GM12874 (cell line): ENCODE measurements around the gene ENPP6.
A peak's percentile ranks its signal among the peaks of the same experiment; 100 is the strongest.

ENCODE experiments used
- TF ChIP-seq, protein P1 (sequence below): IDR thresholded peaks from 2 replicates; pipeline ENCODE4 v1.5.1; 2011; ENCODE audit warnings: low read depth, mild to moderate bottlenecking, control low read depth, low read length, moderate library complexity; ENCODE audit not compliant: insufficient read depth

The ENPP6 gene

DNA sequence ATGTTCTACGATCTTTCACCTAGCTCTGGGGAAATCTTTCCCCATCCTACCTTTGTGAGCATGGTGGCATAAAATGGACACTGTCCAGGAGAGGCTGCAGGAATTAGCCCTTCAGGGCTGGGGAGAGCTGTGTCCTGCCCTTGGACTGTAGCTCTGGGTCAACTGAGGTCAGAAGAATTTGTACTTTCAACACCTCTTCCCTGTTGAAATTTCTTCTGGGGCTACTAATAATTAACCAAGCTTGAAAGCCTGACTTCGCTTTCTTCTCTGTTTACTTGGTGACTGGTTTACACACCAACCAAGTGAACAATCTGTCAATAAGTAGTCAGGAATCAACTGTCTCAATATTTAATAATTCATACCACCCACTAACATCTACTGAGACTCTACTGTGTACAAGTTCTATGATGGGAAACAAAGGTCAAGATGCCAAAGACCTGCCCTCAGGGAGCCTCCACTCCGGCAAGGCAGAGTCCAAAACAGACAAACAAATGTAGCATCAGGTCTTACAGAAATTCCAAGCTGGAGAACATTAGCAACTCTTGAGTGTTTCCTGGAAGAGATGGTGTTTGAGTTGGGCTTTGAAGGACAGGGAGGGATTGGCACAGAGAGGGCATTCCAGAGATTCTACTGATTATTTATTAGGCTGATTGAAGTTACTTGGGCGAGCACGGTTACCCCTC, 113.1 kb downstream of the ENPP6 start:
- TF ChIP-seq, protein P1, sequence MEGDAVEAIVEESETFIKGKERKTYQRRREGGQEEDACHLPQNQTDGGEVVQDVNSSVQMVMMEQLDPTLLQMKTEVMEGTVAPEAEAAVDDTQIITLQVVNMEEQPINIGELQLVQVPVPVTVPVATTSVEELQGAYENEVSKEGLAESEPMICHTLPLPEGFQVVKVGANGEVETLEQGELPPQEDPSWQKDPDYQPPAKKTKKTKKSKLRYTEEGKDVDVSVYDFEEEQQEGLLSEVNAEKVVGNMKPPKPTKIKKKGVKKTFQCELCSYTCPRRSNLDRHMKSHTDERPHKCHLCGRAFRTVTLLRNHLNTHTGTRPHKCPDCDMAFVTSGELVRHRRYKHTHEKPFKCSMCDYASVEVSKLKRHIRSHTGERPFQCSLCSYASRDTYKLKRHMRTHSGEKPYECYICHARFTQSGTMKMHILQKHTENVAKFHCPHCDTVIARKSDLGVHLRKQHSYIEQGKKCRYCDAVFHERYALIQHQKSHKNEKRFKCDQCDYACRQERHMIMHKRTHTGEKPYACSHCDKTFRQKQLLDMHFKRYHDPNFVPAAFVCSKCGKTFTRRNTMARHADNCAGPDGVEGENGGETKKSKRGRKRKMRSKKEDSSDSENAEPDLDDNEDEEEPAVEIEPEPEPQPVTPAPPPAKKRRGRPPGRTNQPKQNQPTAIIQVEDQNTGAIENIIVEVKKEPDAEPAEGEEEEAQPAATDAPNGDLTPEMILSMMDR = no peak

DNA sequence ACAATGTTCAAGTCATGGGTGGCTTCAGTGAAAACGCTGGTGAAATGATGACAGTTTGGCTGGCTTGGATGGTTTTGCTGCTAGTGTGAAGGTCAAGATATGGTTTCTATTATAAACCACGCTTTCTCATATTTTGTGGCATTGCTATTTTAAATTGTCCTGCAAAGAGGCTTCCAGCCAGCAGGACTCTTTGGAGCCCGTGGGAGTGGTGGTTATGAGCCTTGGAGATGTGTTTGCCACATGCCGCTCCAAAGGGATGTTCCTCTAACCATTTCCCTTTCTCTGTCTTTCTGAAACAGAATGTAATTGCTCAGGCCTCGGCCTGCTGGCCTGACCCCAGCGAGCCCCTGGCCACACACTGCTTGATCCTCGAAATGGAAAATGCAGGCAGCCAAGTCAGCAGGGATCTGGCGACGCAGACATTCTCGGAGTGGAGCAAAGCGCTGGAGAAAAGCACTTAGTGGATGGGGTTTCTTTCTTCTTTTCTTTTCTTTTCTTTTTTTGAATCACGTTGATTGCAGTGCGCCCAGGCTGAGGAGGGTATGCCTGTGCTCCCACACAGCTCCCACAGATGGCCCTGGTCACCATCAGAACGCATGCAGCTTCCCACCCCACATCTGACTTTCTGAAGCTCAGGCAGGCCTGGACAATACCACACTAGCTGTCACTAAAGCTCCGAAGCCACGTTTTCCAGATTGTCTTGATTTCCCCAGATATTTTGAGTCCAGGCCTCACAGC, 114.0 kb downstream of the ENPP6 start:
- TF ChIP-seq, protein P1 = no peak

DNA sequence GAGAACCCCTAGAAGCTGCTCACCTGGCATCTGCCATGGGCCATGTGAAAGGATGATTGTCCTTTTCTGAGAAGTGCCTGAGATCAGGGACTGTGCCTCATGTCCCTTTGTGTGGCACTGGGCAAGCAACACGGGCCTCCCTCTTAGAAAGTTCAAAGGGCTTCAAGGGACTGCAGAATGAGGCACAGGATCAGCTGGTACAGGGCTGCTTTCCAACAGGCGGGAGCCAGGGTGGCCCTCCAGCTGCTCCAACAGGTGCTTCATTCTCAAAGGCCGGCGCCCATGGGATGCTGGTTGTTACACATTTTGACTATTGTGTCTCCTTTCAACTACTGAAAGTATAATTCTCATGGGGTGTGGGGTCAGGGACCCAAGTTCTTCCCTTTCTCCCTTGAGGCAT, 114.7 kb downstream of the ENPP6 start:
- TF ChIP-seq, protein P1 = no peak

DNA sequence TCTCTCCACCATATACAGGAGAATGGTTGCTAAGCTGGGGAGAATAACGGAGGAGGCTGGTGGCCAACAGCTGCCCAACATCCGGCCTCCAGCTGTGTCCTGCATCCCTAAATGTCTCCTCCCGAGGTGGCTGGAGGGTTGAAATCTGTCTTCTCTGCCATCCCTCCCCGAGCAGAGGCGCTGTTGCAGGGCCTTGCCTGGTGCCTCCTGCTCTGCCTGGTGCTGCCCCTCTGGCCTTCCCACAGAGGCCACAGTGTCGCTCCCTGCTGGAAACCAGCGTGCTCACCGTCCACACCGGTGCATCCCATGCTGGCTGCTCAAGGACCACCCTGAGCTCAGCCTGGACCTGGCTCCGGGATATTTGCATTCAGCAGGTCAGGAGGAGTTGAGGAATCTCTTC, 115.2 kb downstream of the ENPP6 start:
- TF ChIP-seq, protein P1 = no peak

DNA sequence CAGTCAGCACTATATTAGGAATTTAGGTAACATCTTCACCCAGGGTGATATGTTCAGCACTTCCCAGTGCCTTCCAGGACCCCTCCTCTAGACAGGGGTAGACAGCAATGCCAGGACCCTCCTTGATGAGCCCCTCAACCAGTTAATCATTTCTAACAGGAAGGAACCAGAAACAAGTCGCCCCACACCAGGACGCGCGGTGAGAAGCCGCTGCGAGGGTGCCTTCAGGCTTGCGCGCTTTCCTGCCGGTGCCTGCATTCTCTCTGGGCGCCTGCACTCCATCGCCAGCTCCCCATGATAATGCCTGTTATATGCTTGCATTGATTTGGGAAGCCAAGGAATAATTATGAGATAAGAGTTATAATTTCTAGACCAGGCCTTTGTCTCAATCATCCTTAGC, 116.0 kb downstream of the ENPP6 start:
- TF ChIP-seq, protein P1 = no peak

DNA sequence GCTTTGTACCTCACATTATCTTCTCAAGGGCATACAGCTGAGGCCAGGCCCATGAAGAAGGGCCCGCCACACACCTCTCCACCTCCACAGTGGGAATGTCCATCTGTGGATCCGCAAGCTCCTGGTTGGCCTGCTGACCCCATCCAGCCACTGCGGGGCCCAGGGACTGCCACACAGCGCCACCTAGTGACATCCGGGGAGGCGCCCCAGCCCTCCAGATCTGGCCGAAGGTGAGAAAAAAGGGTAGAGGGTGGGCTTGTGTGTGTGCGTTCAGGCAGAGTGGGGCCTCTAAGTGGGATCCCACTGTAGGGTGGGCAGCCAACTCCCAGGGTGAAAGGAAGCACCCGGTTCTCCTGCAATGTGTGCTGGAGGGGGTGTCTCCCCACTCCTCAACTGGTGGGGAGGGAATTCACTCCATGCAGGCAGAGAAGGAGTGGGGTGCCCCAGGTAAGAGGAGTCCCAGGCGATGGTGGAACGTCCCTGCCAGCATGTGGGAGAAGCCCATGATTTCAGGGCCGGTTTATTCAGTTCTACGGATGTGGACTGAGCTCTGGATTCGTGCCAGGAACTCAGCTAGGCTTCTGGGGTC, 117.3 kb downstream of the ENPP6 start:
- TF ChIP-seq, protein P1 = peak; percentile 86

DNA sequence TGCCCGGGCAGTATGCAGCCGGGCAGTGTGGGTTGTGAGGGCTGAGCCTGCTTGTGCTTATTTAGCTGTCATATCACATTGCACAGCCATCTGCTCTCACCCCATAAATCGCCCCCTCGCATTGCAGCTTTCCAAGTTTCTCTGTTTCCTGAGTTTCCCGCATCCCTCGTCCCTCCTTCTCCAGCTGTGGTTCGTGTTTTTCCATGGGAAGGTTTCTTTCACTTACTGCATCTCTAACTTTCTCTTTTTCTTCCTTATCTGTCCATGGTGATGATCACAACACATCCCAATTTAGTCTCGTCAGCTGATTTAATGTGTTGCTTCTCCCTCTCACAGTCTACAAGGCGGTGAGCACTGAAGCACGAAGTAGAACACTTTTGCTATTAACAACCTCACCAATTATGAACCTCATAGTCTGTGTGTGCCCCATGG, 118.1 kb downstream of the ENPP6 start:
- TF ChIP-seq, protein P1 = no peak
